ENCODE measurements around the gene RSF1. TPM values are rescaled to one million over a fixed set of nuclear protein-coding genes. Genes with fewer than 3 reads are reported as not detected.
"Not testable (repeated sequence)": the region's sequence is repeated elsewhere in the genome, so short reads cannot be mapped to it uniquely, and the experiment has no call there.

The RSF1 gene
- polyA plus RNA-seq, 1 of the 3 experiments (the other 2 are of a cell fraction) = 8.4 TPM

GRCh38 chr11:77843700-77844099 lies 23.2 kb upstream of the RSF1 start:
- H3F3A ChIP-seq (replicated peaks; ENCODE audit: insufficient read depth); H3K9ac ChIP-seq; POLR2A ChIA-PET; H4K20me1 ChIP-seq (ENCODE audit: insufficient read depth); CTCF ChIA-PET; H3K79me2 ChIP-seq (ENCODE audit: insufficient read depth); H3K4me1 ChIP-seq (ENCODE audit: control insufficient read depth in 1 of 2, insufficient read depth in 2 of 2, low read depth in 1 of 2, low read length in 1 of 2); H3K9me2 ChIP-seq; H3K4me3 ChIP-seq (ENCODE audit: low read depth in 2 of 2, low read length in 1 of 2); H3K4me2 ChIP-seq; H3K9me3 ChIP-seq; DNase-seq; H2AFZ ChIP-seq (ENCODE audit: low read depth); H3K27me3 ChIP-seq (ENCODE audit: insufficient read depth); H3K27ac ChIP-seq (ENCODE audit: low read depth in 2 of 2, low read length in 1 of 2): not testable (repeated sequence)
- 69% methylated on average over 5 of the region's 5 CpGs for WGBS (ENCODE audit: low lambda C conversion rate)
- peaks cover 14 to 55% of the 10 kb centered on the region in 2 experiments for H3K36me3 ChIP-seq (replicated peaks in 1 of 2; ENCODE audit: control insufficient read depth in 1 of 2, insufficient read depth in 2 of 2, low read length in 1 of 2)

DNA sequence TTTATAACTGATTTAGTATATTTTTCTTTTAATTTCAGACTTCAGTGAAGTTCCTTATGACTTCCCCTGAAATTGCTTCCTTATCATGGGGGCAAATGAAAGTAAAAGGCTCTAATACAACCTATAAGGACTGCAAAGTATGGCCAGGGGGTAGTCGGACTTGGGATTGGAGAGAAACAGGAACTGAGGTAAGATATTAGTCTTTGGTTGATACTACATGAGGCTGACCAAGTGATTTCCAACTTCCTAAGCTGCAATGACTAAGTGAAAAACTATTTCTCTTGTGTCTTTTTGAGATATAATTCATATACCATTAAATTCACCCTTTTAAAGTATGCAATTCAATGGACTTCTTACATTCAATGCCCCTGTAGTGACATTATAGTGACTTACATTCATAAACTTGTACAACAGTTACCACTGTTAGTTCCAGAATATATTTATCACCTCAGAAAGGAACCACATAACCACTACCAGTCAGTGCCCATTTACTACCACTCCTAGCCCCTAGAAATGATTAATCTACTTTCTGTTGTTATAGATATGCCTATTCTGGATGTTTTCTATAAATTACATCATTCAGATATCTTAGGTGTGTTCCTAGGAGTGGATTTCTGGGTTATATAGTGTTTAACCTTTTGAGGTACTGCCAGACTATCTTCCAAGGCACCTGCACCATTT lies 22.1 kb upstream of the RSF1 start:
- H3K79me2 ChIP-seq (ENCODE audit: insufficient read depth) = no peaks in the 10 kb centered on the region
- peaks cover 14 to 55% of the 10 kb centered on the region in 2 experiments for H3K36me3 ChIP-seq (replicated peaks in 1 of 2; ENCODE audit: control insufficient read depth in 1 of 2, insufficient read depth in 2 of 2, low read length in 1 of 2)
- H3K4me1 ChIP-seq (ENCODE audit: control insufficient read depth in 1 of 2, insufficient read depth in 2 of 2, low read depth in 1 of 2, low read length in 1 of 2) = no peaks in the 10 kb centered on the region
- no peaks in the 10 kb centered on the region for H3K27me3 ChIP-seq (ENCODE audit: insufficient read depth)
- H3K27ac ChIP-seq (ENCODE audit: low read depth in 2 of 2, low read length in 1 of 2) = peak overlapping the region in 1 of 2 experiments; percentile 29; a peak in 2 of 4 replicates
- H3K9me2 ChIP-seq = no peaks in the 10 kb centered on the region
- no peak overlapping the region for H3K4me2 ChIP-seq
- 0 out of 2 replicates have a peak, but pooled peaks cover 4% of the 10 kb centered on the region for H3K9me3 ChIP-seq
- H3K9ac ChIP-seq = no peak overlapping the region
- ChIA-PET CTCF (no interaction called here), POLR2A (no interaction called here)
- no peaks in the 10 kb centered on the region for H3F3A ChIP-seq (replicated peaks; ENCODE audit: insufficient read depth)
- no peak overlapping the region for H3K4me3 ChIP-seq (ENCODE audit: low read depth in 2 of 2, low read length in 1 of 2)
- no peak for DNase-seq
- H2AFZ ChIP-seq (ENCODE audit: low read depth) = no peak overlapping the region
- H4K20me1 ChIP-seq (ENCODE audit: insufficient read depth) = no peaks in the 10 kb centered on the region
- no peak for TF ChIP-seq TEAD4 (IDR thresholded peaks at IDR 0.05; ENCODE audit: borderline replicate concordance, insufficient read depth)
- no peak for TF ChIP-seq GABPA (IDR thresholded peaks at IDR 0.05; ENCODE audit: low read depth)
- TF ChIP-seq ELF1 (IDR thresholded peaks at IDR 0.05) = no peak
- TF ChIP-seq RAD21 (IDR thresholded peaks at IDR 0.05; ENCODE audit: low read length) = no peak
- WGBS (ENCODE audit: low lambda C conversion rate) = 50% methylated on average over 1 of the region's 1 CpG

GRCh38 chr11:77833302-77833701 lies 12.8 kb upstream of the RSF1 start:
- Histone ChIP-seq H3K36me3 (replicated peaks in 1 of 2; ENCODE audit: control insufficient read depth in 1 of 2, insufficient read depth in 2 of 2, low read length in 1 of 2) (peaks cover 0 to 23% of the 10 kb centered on the region in 2 experiments), H3K27me3 (ENCODE audit: insufficient read depth) (no peaks in the 10 kb centered on the region), H3K9me3 (no peaks in the 10 kb centered on the region), H3K4me2 (no peak overlapping the region), H3K4me3 (ENCODE audit: low read depth in 2 of 2, low read length in 1 of 2) (no peak overlapping the region), H3F3A (replicated peaks; ENCODE audit: insufficient read depth) (no peaks in the 10 kb centered on the region), H3K79me2 (ENCODE audit: insufficient read depth) (no peaks in the 10 kb centered on the region; the same call in 1 of the 2 replicates), H3K9me2 (no peaks in the 10 kb centered on the region), H3K4me1 (ENCODE audit: control insufficient read depth in 1 of 2, insufficient read depth in 2 of 2, low read depth in 1 of 2, low read length in 1 of 2) (no peaks in the 10 kb centered on the region), H3K27ac (ENCODE audit: low read depth in 2 of 2, low read length in 1 of 2) (no peak overlapping the region), H4K20me1 (ENCODE audit: insufficient read depth) (no peaks in the 10 kb centered on the region), H2AFZ (ENCODE audit: low read depth) (no peak overlapping the region), H3K9ac (no peak overlapping the region)
- ChIA-PET POLR2A (no interaction called here), CTCF (no interaction called here)
- DNase-seq = no peak
- WGBS (ENCODE audit: low lambda C conversion rate) = 90% methylated on average over 4 of the region's 4 CpGs
- no peak for TF ChIP-seq REST (IDR thresholded peaks at IDR 0.05; ENCODE audit: low read depth, low read length)
- no peak for TF ChIP-seq GABPA (IDR thresholded peaks at IDR 0.05; ENCODE audit: low read depth)
- TF ChIP-seq TAF1 (IDR thresholded peaks at IDR 0.05; ENCODE audit: borderline replicate concordance, low read depth, low read length) = no peak
- TF ChIP-seq TEAD4 (IDR thresholded peaks at IDR 0.05; ENCODE audit: borderline replicate concordance, insufficient read depth) = no peak
- TF ChIP-seq USF2 (IDR thresholded peaks at IDR 0.05; ENCODE audit: borderline replicate concordance, low read depth, low read length) = no peak
- TF ChIP-seq USF1 (IDR thresholded peaks at IDR 0.05; ENCODE audit: borderline replicate concordance, low read depth) = no peak
- TF ChIP-seq, protein P1, sequence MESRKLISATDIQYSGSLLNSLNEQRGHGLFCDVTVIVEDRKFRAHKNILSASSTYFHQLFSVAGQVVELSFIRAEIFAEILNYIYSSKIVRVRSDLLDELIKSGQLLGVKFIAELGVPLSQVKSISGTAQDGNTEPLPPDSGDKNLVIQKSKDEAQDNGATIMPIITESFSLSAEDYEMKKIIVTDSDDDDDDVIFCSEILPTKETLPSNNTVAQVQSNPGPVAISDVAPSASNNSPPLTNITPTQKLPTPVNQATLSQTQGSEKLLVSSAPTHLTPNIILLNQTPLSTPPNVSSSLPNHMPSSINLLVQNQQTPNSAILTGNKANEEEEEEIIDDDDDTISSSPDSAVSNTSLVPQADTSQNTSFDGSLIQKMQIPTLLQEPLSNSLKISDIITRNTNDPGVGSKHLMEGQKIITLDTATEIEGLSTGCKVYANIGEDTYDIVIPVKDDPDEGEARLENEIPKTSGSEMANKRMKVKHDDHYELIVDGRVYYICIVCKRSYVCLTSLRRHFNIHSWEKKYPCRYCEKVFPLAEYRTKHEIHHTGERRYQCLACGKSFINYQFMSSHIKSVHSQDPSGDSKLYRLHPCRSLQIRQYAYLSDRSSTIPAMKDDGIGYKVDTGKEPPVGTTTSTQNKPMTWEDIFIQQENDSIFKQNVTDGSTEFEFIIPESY (IDR thresholded peaks at IDR 0.05; ENCODE audit: borderline replicate concordance, low read depth) = no peak
- no peak for TF ChIP-seq EZH2phosphoT487 (IDR thresholded peaks at IDR 0.05; ENCODE audit: borderline replicate concordance, low read depth)
- TF ChIP-seq CHD2 (IDR thresholded peaks at IDR 0.05; ENCODE audit: low read length, partially characterized antibody) = no peak
- TF ChIP-seq GATA2 (CRISPR knock-in tag; IDR thresholded peaks at IDR 0.05) = no peak
- TF ChIP-seq RAD21 (IDR thresholded peaks at IDR 0.05; ENCODE audit: low read length) = no peak

Data from SK-N-SH (cell line).